Karpas-422 (cell line): Measurements from ENCODE around the gene CARM1. TPM values are rescaled to one million over a fixed set of nuclear protein-coding genes. Genes with fewer than 3 reads are reported as not detected.
"Not testable (repeated sequence)": the region's sequence is repeated elsewhere in the genome, so short reads cannot be mapped to it uniquely, and the experiment has no call there.

Experiments
- DNase-seq: peaks from one replicate; pipeline ENCODE4 v3.0.0-alpha.2; 2015
- H2AFZ ChIP-seq: fragments of 200-600 bp; sonication (generic); 2 replicates; pipeline ENCODE4 v1.6.1; 2014; ENCODE audit warnings: antibody characterized with exemption, low read length, mixed read lengths
- H3K27ac ChIP-seq: fragments of 200-600 bp; sonication (generic); 2 replicates; pipeline ENCODE4 v1.5.1; 2014; ENCODE audit warnings: mild to moderate bottlenecking, low read length, moderate library complexity
- H3K27me3 ChIP-seq: fragments of 200-600 bp; sonication (generic); 2 replicates; pipeline ENCODE4 v1.6.1; 2014; ENCODE audit warnings: low read length, mixed read lengths
- H3K36me3 ChIP-seq: fragments of 200-600 bp; sonication (generic); 2 replicates; pipeline ENCODE4 v1.6.1; 2014; ENCODE audit warnings: low read length, mixed read lengths; ENCODE audit not compliant: insufficient read depth
- H3K4me1 ChIP-seq: fragments of 200-600 bp; sonication (generic); 2 replicates; pipeline ENCODE4 v1.6.1; 2014; ENCODE audit warnings: mild to moderate bottlenecking, low read length, mixed read lengths
- H3K4me2 ChIP-seq: fragments of 200-600 bp; sonication (generic); 2 replicates; pipeline ENCODE4 v1.6.1; 2014; ENCODE audit warnings: low read length, low read depth, mild to moderate bottlenecking; ENCODE audit not compliant: poor library complexity, severe bottlenecking
- H3K4me3 ChIP-seq: fragments of 200-600 bp; sonication (generic); 2 replicates; pipeline ENCODE4 v1.5.1; 2014; ENCODE audit warnings: mild to moderate bottlenecking, antibody characterized with exemption, low read length, mixed read lengths
- H3K79me2 ChIP-seq: fragments of 200-600 bp; sonication (generic); 2 replicates; pipeline ENCODE4 v1.6.1; 2014; ENCODE audit warnings: mild to moderate bottlenecking, low read length, mixed read lengths
- H3K9ac ChIP-seq: fragments of 200-600 bp; sonication (generic); 2 replicates; pipeline ENCODE4 v1.6.0; 2014; ENCODE audit warnings: low read length
- H3K9me2 ChIP-seq: fragments of 200-600 bp; sonication (generic), shearing (Covaris generic); replicated peaks from 2 replicates; pipeline ENCODE4 v1.6.0; 2014; ENCODE audit warnings: mild to moderate bottlenecking, low read length, moderate library complexity; ENCODE audit not compliant: insufficient read depth
- H3K9me3 ChIP-seq: fragments of 300-700, 200-600 bp; sonication (generic); 2 replicates; pipeline ENCODE4 v1.6.1; 2014; ENCODE audit warnings: low read length, mixed read lengths
- H4K20me1 ChIP-seq: fragments of 200-600 bp; sonication (generic); 2 replicates; pipeline ENCODE4 v1.6.1; 2014; ENCODE audit warnings: mild to moderate bottlenecking, antibody characterized with exemption, low read length, low read depth; ENCODE audit not compliant: insufficient read depth
- total RNA-seq: library from RNA; depleted of rRNA; stranded (reverse); fragments of >200 nt; shearing (Covaris generic); gene quantifications from 2 replicates; pipeline ENCODE4 v1.2.3, GENCODE V29; 2014; ENCODE audit warnings: low replicate concordance

CARM1 gene
- total RNA-seq, 1 experiment from 2014 or later: 38.2 TPM

DNA sequence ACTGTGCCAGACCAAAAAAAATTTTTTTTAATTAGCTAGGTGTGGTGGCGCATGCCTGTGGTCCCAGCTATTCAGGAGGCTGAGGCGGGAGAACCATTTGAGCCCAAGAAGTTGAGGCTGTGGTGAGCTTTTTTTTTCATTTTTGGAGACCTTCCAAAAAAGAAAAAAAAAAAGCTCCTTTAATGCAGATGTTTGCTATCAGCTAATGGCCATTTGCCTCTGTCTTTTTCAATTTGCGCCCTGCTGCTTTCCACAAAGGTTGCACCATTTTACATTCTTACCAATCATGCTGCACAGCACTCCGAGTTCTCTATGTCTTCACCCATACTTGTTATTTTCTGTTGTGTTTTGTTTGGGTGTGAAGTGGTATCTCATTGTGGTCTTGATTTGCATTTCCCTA, 73.9 kb downstream of the CARM1 start:
- Histone ChIP-seq H3K27me3 (no peaks in the 10 kb centered on the region), H3K4me3 (no peak overlapping the region), H2AFZ (no peak overlapping the region), H3K9ac (no peak overlapping the region), H3K79me2 (no peaks in the 10 kb centered on the region), H3K27ac (no peak overlapping the region), H3K4me1 (no peaks in the 10 kb centered on the region), H3K9me2 (no peaks in the 10 kb centered on the region), H3K9me3 (no peaks in the 10 kb centered on the region), H3K36me3 (no peaks in the 10 kb centered on the region), H4K20me1 (no peaks in the 10 kb centered on the region), H3K4me2 (no peak overlapping the region)
- no peak for DNase-seq

- no peak overlapping the region for H3K9ac ChIP-seq
- no peaks in the 10 kb centered on the region for H3K36me3 ChIP-seq
- H3K27me3 ChIP-seq: no peaks in the 10 kb centered on the region
- no peaks in the 10 kb centered on the region for H4K20me1 ChIP-seq
- H3K4me1 ChIP-seq: no peaks in the 10 kb centered on the region
- H3K79me2 ChIP-seq: no peaks in the 10 kb centered on the region
- no peak overlapping the region for H3K27ac ChIP-seq
- H3K9me2 ChIP-seq: no peaks in the 10 kb centered on the region
- H3K4me3 ChIP-seq: no peak overlapping the region
- no peak overlapping the region for H3K4me2 ChIP-seq
- H3K9me3 ChIP-seq: no peaks in the 10 kb centered on the region
- no peak overlapping the region for H2AFZ ChIP-seq
- peak; percentile 23 for DNase-seq
Observed at GRCh38 chr19:10946958-10947657, 75.8 kb downstream of the CARM1 start.

DNA sequence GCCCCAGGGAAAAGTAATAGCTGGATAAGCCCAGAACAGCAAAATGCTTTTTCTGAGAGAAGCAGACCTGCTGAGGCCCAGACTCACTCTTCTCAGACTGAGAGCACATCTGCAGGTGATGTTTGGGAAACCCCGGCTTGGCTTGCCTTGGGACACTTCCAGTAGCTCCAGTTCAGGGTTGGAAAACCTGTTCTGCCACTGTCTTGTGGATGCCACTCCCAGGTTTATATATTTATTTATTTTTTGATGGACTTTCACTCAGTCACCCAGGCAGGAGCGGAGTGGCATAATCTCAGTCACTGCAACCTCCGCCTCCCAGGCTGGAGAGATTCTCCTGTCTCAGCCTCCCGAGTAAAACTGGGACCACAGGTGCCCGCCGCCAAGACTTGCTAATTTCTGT, 81.5 kb downstream of the CARM1 start:
- no peak overlapping the region for H3K4me3 ChIP-seq
- no peaks in the 10 kb centered on the region for H3K9me3 ChIP-seq
- DNase-seq: no peak
- no peak overlapping the region for H2AFZ ChIP-seq
- H3K9ac ChIP-seq: no peak overlapping the region
- H3K27ac ChIP-seq: no peak overlapping the region
- H3K4me2 ChIP-seq: no peak overlapping the region
- H3K9me2 ChIP-seq: no peaks in the 10 kb centered on the region
- no peaks in the 10 kb centered on the region for H3K79me2 ChIP-seq
- H3K4me1 ChIP-seq: no peaks in the 10 kb centered on the region
- no peaks in the 10 kb centered on the region for H4K20me1 ChIP-seq
- H3K36me3 ChIP-seq: no peaks in the 10 kb centered on the region
- H3K27me3 ChIP-seq: no peaks in the 10 kb centered on the region

GRCh38 chr19:10959277-10959968, 88.1 kb downstream of the CARM1 start:
- not testable (repeated sequence) for H3K27ac ChIP-seq, DNase-seq, H3K36me3 ChIP-seq, H3K27me3 ChIP-seq, H3K9me2 ChIP-seq, H3K9me3 ChIP-seq, H2AFZ ChIP-seq
- Histone ChIP-seq H3K79me2 (peaks cover 32% of the 10 kb centered on the region), H4K20me1 (peaks cover 11% of the 10 kb centered on the region), H3K9ac (peak overlapping the region; percentile 87), H3K4me2 (peak overlapping the region; percentile 66), H3K4me3 (peak overlapping the region; percentile 86), H3K4me1 (peaks cover 30% of the 10 kb centered on the region)

GRCh38 chr19:10960314-10961072, 89.1 kb downstream of the CARM1 start, which contains the start of gene SMARCA4:
SMARCA4 (plus strand) TSS chr19:10961030; CDS start chr19:10984152, 23,122 bp downstream.
- Histone ChIP-seq H3K27ac (peak within 1 kb of the TSS; percentile 71), H4K20me1 (peaks cover 11% of the 10 kb centered on the region), H3K4me1 (peaks cover 40% of the 10 kb centered on the region), H3K36me3 (0 out of 2 replicates have a peak, but pooled peaks cover 4% of the 10 kb centered on the region), H3K79me2 (peaks cover 43% of the 10 kb centered on the region), H2AFZ (peak within 1 kb of the TSS; percentile 65; the same call in 1 of the 2 replicates), H3K27me3 (no peaks in the 10 kb centered on the region), H3K4me3 (peak within 1 kb of the TSS; percentile 89), H3K9ac (peak within 1 kb of the TSS; percentile 96), H3K4me2 (peak within 1 kb of the TSS; percentile 90), H3K9me2 (no peaks in the 10 kb centered on the region), H3K9me3 (no peaks in the 10 kb centered on the region)
- peak; percentile 99 for DNase-seq

- DNase-seq: peak; percentile 75
- Histone ChIP-seq H3K27me3 (no peaks in the 10 kb centered on the region), H4K20me1 (peaks cover 11% of the 10 kb centered on the region), H3K4me3 (peak overlapping the region; percentile 89), H3K36me3 (0 out of 2 replicates have a peak, but pooled peaks cover 4% of the 10 kb centered on the region), H3K9ac (peak overlapping the region; percentile 96), H3K27ac (peak overlapping the region; percentile 71), H3K4me1 (peaks cover 43% of the 10 kb centered on the region), H3K79me2 (peaks cover 51% of the 10 kb centered on the region), H2AFZ (no peak overlapping the region; the same call in 1 of the 2 replicates), H3K4me2 (peak overlapping the region; percentile 90), H3K9me2 (no peaks in the 10 kb centered on the region), H3K9me3 (no peaks in the 10 kb centered on the region)
Observed at GRCh38 chr19:10961073-10961860, 89.9 kb downstream of the CARM1 start.

DNA sequence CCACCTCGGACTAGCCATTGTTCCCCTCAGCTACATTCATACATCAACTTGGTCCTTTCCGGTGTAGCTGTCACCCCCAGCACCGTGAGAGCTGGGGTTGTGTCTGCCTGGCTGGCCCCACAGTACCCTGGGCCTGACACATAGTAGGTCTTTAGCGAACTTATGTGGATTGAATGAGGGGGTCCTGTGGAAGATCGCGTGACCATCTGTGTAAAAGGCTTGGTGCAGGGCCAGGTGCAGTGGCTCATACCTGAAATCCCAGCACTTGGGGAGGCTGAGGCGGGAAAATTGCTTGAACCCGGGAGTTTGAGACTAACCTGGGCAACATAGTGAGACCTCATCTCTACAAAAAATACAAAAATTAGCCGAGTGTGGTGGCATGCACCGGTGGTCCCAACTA, 91.5 kb downstream of the CARM1 start:
- H3K4me2 ChIP-seq: peak overlapping the region; percentile 90
- H2AFZ ChIP-seq: no peak overlapping the region
- H3K9ac ChIP-seq: peak overlapping the region; percentile 96
- no peak overlapping the region for H3K27ac ChIP-seq
- H3K27me3 ChIP-seq: no peaks in the 10 kb centered on the region
- H3K4me3 ChIP-seq: peak overlapping the region; percentile 89
- DNase-seq: no peak
- H3K9me3 ChIP-seq: no peaks in the 10 kb centered on the region
- peaks cover 56% of the 10 kb centered on the region for H3K4me1 ChIP-seq
- H4K20me1 ChIP-seq: peaks cover 11% of the 10 kb centered on the region
- H3K36me3 ChIP-seq: 0 out of 2 replicates have a peak, but pooled peaks cover 4% of the 10 kb centered on the region
- H3K9me2 ChIP-seq: no peaks in the 10 kb centered on the region
- peaks cover 65% of the 10 kb centered on the region for H3K79me2 ChIP-seq
